Nephron (organoid): ENCODE data around the gene CBX6.

Experiments used
- H3K27ac Mint-ChIP-seq, 3 experiments: 2 replicates each; pipeline ENCODE4 v1.8.0; 2020; ENCODE audit warnings: mixed read lengths in 3 of 3, mild to moderate bottlenecking in 2 of 3, moderate library complexity in 1 of 3
- H3K27me3 Mint-ChIP-seq: 2 replicates; pipeline ENCODE4 v1.8.0; 2021; ENCODE audit warnings: low read depth, mild to moderate bottlenecking, moderate library complexity, mixed read lengths
- H3K36me3 Mint-ChIP-seq: 2 replicates; pipeline ENCODE4 v1.8.0; 2020; ENCODE audit warnings: low read depth, mixed read lengths
- H3K4me1 Mint-ChIP-seq: 2 replicates; pipeline ENCODE4 v1.8.0; 2020; ENCODE audit warnings: mixed read lengths
- H3K4me3 Mint-ChIP-seq, 3 experiments: 2 replicates each; pipeline ENCODE4 v1.8.0; 2020; ENCODE audit warnings: mild to moderate bottlenecking in 3 of 3, mixed read lengths in 3 of 3, moderate library complexity in 2 of 3
- H3K9me3 Mint-ChIP-seq: 2 replicates; pipeline ENCODE4 v1.8.0; 2020; ENCODE audit warnings: mixed read lengths
- CTCF ChIP-seq, 3 experiments: fragments of 200-600 bp; sonication (generic); IDR thresholded peaks; one replicate each; pipeline ENCODE4 v1.5.0; 2021; ENCODE audit warnings: antibody characterized with exemption in 3 of 3; ENCODE audit not compliant: unreplicated experiment in 3 of 3

CBX6 gene

GRCh38 chr22:38845004-38845740 is 26.8 kb downstream of the CBX6 start:
- Mint-ChIP-seq H3K36me3 (no peaks in the 10 kb centered on the region), H3K27ac (peak overlapping the region in 1 of 3 experiments; percentile 44), H3K4me3 (peak overlapping the region; percentile 72 to 84 (median 80)), H3K4me1 (peaks cover 19% of the 10 kb centered on the region), H3K9me3 (no peaks in the 10 kb centered on the region), H3K27me3 (peaks cover 76% of the 10 kb centered on the region)
- TF ChIP-seq CTCF (IDR thresholded peaks at IDR 0.05; ENCODE audit: unreplicated experiment in 3 of 3) = no peak

GRCh38 chr22:38844315-38845003 is 27.6 kb downstream of the CBX6 start:
- Mint-ChIP-seq H3K9me3 (no peaks in the 10 kb centered on the region), H3K36me3 (no peaks in the 10 kb centered on the region), H3K4me1 (peaks cover 23% of the 10 kb centered on the region), H3K27me3 (peaks cover 80% of the 10 kb centered on the region), H3K4me3 (peak overlapping the region; percentile 72 to 84 (median 80)), H3K27ac (no peak overlapping the region)
- no peak for TF ChIP-seq CTCF (IDR thresholded peaks at IDR 0.05; ENCODE audit: unreplicated experiment in 3 of 3)

GRCh38 chr22:38843657-38844314 is 28.2 kb downstream of the CBX6 start, which contains the start of gene NPTXR:
TSS of gene NPTXR (minus strand) at chr22:38844028.
- Mint-ChIP-seq H3K9me3 (no peaks in the 10 kb centered on the region), H3K27me3 (peaks cover 74% of the 10 kb centered on the region), H3K36me3 (no peaks in the 10 kb centered on the region), H3K4me1 (peaks cover 23% of the 10 kb centered on the region), H3K27ac (peak within 1 kb of the TSS in 1 of 3 experiments; percentile 48), H3K4me3 (peak within 1 kb of the TSS; percentile 79 to 91 (median 84))
- TF ChIP-seq CTCF (IDR thresholded peaks at IDR 0.05; ENCODE audit: unreplicated experiment in 3 of 3) = no peak

- Mint-ChIP-seq H3K9me3 (no peaks in the 10 kb centered on the region), H3K27me3 (peaks cover 69% of the 10 kb centered on the region), H3K4me3 (no peak overlapping the region), H3K36me3 (no peaks in the 10 kb centered on the region), H3K4me1 (peaks cover 23% of the 10 kb centered on the region), H3K27ac (no peak overlapping the region)
- peak; percentile 32 to 41 (median 34) for TF ChIP-seq CTCF (IDR thresholded peaks at IDR 0.05; ENCODE audit: unreplicated experiment in 3 of 3)
Observed at GRCh38 chr22:38843201-38843656, 28.8 kb downstream of the CBX6 start.

- Mint-ChIP-seq H3K4me1 (peaks cover 23% of the 10 kb centered on the region), H3K36me3 (no peaks in the 10 kb centered on the region), H3K4me3 (peak overlapping the region; percentile 79 to 91 (median 84)), H3K27me3 (peaks cover 68% of the 10 kb centered on the region), H3K9me3 (no peaks in the 10 kb centered on the region), H3K27ac (peak overlapping the region in 1 of 3 experiments; percentile 48)
- no peak for TF ChIP-seq CTCF (IDR thresholded peaks at IDR 0.05; ENCODE audit: unreplicated experiment in 3 of 3)
Observed at GRCh38 chr22:38842512-38843200, 29.4 kb downstream of the CBX6 start.
